Tibial nerve (tissue), 4 donors: Measurements from ENCODE around the gene TTBK2.

Experiments
- EP300 ChIP-seq, 2 donors: sonication (generic); formaldehyde crosslinking; IDR thresholded peaks; one replicate each; pipeline ENCODE4 v1.6.1; 2017; ENCODE audit warnings: antibody characterized with exemption in 2 of 2, mild to moderate bottlenecking in 1 of 2
- POLR2A ChIP-seq, 2 donors: fragments of 450-650 bp; IDR thresholded peaks; one replicate each; pipeline ENCODE4 v1.6.1; 2017; ENCODE audit warnings: antibody characterized with exemption in 2 of 2, mild to moderate bottlenecking in 2 of 2, moderate library complexity in 2 of 2
- TF ChIP-seq, protein P1 (sequence below), 5 experiments: fragments of 200-600 bp in 3 of 5; fragments of 450-650 bp in 2 of 5; sonication (generic) in 3 of 5; IDR thresholded peaks; one replicate each; pipeline ENCODE4 v1.5.1; 2016 to 2019; ENCODE audit warnings: antibody characterized with exemption in 5 of 5, mild to moderate bottlenecking in 3 of 5, moderate library complexity in 2 of 5

DNA sequence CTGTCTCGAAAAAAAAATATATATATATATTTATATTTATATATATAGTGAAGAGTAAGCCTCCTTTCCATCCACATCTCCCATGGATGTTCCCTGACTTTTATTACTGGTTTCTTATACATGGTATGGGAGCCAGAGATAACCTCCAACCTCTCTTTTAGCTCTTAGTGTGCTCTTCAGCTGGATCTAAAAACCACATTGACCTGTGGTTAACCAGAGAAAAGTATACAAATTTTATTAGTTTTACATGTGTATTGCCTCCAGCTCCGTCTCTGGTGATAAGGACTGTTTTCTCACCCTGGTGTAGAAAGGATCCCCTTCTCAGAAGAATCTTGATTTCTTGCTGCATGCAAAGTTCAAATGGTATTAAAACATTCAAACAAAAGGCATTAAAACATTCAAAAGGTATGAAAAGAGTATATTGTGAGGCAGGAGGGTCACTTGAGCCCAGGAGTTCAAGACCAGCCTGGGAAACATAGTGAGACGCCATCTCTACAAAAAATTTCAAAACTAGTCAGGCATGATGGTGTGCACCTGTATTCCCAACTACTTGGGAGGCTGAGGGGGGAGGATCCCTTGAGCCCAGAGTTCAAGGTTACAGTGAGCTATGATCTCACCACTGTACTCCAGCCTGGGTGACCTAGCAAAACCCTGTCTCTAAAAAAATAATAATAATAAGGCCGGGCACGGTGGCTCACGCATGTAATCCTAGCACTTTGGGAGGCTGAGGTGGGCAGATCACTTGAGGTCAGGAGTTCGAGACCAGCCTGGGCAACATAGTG, 13.5 kb upstream of the TTBK2 start:
- TF ChIP-seq, protein P1, sequence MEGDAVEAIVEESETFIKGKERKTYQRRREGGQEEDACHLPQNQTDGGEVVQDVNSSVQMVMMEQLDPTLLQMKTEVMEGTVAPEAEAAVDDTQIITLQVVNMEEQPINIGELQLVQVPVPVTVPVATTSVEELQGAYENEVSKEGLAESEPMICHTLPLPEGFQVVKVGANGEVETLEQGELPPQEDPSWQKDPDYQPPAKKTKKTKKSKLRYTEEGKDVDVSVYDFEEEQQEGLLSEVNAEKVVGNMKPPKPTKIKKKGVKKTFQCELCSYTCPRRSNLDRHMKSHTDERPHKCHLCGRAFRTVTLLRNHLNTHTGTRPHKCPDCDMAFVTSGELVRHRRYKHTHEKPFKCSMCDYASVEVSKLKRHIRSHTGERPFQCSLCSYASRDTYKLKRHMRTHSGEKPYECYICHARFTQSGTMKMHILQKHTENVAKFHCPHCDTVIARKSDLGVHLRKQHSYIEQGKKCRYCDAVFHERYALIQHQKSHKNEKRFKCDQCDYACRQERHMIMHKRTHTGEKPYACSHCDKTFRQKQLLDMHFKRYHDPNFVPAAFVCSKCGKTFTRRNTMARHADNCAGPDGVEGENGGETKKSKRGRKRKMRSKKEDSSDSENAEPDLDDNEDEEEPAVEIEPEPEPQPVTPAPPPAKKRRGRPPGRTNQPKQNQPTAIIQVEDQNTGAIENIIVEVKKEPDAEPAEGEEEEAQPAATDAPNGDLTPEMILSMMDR (IDR thresholded peaks at IDR 0.05), result no peak
- TF ChIP-seq POLR2A (IDR thresholded peaks at IDR 0.05) (no peak), EP300 (IDR thresholded peaks at IDR 0.05) (no peak)
